HK-2 (cell line): Measurements from ENCODE around the gene KCTD3.

Experiments used
- DNase-seq: peaks from one replicate; pipeline ENCODE4 v3.0.0-alpha.2; 2018; ENCODE audit not compliant: unreplicated experiment

The KCTD3 gene

DNA sequence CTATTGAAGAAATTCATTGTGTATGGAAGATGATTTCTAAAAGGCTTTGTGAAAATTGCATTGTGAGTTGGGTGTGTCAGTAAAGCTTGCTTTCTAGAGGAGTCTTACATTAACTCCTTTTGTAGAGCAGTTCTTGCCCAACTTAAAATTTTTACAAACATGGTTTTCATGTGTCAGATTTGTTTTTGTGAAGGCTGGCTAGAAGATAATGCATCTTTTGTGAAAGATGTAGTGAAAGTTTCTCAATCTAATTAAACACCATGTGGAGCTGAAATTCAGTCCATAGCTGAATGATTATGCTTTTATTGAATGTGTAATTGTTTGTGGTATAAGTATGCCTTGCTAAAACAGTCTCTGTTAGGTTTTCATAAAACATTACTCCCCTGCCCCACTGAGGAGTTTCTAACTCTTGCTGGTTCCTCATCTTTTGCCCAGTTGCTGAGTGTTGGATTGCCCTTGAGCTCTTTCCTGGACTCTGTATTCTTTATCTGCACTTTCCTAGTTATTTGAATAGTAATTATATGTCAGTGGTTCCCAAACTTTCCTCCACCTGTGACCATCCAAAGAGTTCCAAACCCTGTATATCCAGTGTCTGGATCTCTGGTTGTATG lies 38.0 kb downstream of the KCTD3 start:
- no peak for DNase-seq

DNA sequence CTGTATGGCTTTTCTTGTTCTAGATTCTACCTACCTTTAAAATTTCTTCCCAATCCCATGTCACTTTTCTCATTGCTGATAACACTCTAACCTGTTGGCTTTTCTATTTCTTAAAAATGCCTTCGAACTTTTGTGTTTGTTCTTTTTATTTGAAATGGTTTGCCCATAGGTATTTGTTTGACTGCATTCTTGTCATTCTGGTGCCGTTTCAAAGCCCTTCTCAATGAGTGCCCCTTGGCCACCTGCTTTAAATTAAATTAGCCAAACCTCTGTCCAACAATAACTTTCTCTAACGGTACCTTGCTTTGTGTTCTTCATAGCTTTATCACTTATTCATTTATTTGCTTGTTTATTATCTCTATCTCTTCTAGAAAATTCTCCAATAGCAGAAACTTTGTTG lies 38.9 kb downstream of the KCTD3 start:
- DNase-seq: no peak

DNA sequence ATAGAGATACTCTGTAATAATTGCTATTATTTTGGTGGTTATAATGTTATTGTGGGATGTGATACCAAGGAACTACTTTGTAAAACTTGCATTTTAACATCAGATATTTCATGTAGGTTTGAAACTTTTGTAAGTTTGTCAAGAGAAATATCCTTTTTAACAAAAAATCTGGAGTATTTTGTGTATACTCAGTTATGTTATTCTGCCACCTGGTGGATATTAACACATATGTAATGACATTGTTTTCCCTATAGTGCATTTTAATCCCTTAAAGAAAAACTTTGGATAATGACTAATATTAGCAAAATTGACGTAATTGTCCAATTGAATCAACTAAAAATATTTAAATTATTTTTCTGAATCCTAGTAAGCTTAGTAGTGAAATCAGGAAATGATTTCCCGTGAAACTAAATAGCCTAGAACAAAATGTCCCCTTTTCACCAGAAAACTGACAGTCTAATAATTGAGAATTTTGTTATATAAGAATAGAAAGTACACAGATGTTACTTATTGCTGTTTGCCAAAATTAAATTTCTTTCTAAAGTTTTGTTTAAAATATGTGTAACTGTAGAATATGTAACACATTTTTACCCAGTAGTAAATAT lies 39.6 kb downstream of the KCTD3 start:
- DNase-seq: no peak

DNA sequence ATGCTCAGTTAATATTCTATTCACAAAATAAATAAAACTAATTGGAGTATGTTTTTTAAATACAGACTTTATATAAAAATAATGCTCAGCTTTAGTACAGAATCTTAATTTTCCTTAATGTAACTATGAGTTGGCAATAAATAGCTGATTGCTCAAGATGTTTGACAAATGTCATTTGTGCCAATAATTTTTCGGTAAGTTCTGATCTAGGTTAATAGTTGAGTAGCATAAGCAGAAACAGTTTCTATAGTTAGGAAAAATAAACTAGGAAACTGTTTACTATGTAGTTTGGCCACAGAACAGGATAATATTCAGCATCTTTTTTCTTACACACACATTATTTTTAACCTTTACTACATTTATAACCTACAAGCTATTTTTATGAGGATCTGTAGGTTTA lies 40.3 kb downstream of the KCTD3 start:
- DNase-seq: no peak

DNA sequence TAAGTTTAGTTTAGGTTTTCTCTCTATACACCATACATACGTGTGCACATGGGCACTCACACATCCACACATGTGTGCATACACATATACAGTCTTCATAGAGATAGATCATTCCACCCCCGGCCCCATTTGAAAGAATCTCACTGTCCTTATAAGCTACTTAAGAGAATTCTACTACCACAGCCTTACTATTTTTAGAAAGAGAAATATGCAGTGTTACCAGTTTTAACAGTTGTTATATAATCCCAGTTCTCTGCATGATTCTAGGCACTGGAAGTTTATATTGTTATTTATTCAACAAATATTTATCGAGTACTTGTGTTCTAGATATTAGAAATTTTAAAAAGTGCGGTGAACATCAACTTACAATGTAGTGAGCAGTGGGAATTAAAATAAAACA lies 41.5 kb downstream of the KCTD3 start:
- DNase-seq: no peak

DNA sequence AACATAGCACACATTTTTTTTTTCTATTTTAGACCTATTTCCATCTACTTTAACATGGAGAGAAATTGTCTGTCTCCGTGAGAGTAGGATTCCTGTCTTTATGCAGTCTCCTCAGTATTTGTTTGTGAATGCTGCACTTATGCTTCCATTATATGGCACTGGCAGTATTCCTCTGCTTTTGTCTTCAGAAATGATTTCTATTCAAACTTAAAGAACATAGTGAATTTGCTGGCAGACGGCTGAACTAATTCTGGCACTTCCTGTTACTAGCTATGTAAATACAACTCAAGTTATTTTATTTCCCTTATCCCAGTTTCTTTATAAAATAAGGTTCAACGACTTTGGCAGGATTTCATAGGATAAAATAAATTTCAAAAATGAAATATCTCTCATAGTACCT lies 45.3 kb downstream of the KCTD3 start:
- no peak for DNase-seq

DNA sequence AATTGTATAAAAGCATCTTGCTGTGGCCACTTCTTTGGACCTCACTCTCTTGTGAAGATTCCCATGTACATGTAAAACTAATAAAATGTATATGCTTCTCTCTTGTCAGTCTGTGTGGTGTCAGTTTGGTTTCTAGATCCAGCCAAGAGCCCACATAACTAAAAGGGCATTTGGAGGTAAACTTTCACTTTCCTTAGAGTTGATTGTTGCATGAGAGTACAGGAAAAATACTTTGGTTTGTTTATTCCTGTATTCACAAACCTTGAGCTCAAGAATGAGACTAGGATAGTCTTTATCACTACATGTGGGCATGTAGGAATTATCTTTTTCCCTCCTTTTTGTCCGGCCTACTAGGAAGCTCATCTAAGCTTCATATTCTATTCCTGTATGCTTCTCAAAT lies 50.9 kb downstream of the KCTD3 start:
- DNase-seq: no peak

DNA sequence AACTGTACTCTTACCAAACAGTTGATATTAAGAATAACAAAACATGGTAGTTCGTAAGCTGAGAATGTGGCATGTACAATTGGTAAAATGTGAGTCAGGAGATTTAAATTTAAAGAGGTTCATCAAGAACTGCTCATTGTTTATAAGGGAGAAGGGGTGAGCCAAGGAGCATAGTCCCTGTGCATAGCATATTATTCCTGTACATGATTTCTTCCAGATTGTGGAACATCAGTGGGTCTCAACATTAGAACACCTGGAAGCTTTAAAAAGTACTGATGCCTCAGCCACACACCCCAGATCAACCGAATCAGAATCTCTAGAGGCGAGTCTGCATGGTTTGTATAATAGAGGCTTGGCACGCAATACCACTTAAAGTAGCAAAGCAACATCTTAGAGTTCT lies 56.1 kb downstream of the KCTD3 start:
- DNase-seq: no peak

DNA sequence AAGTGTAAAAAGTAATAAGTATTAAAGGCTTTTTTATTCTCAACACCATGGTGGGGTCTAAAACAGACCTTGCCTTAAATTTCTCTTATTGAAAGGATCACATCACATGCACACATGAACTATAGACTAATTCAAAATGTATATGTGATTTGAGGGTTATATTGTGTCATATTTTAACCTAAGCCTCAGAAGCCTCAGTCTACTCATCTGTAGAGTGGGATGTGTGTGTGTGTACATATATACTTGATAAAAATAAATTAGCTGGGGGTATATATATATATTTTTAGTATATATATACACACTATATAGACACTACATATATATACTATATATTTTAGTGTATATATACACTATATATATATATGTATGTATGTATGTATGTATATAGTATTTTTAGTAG lies 58.8 kb downstream of the KCTD3 start:
- DNase-seq: no peak

DNA sequence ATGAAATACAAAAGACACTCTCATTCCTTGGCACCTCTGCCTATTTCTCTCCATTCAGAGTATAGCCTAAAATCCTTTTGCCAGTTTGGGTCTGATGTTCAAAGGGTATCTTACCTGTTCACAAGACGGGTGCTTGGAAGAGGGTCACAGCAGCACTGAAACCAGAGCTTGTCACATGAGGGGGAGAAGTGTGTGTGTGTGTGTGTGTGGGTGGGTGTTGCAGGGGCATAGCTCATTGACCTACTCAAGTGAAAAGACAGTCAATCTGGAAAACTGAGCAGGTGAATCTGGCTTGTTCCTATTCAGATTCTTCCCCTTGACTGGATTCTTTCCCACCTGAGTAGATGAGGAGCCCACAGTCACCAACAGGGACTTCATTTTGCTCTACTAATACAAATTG lies 63.9 kb downstream of the KCTD3 start:
- DNase-seq: no peak

DNA sequence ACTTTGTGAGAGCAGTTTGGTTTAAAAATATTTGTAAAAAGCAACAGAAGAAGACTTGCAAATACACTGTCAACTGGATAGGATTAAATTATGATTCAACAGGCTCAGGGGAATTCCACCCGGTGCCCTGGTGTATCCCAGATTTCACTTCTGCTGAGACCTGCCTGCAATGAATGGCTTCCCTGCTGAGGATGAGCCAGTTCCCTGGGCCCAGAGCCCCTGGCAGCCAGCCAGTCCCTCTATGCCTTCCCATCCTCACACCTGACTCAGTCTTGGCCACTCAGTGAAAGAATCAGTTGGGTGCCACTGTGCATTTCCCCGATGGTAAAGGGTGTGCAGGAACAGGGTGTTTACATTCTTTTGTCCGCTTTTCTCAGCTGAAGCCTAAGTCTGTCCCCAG lies 64.4 kb downstream of the KCTD3 start:
- DNase-seq: peak; percentile 83

DNA sequence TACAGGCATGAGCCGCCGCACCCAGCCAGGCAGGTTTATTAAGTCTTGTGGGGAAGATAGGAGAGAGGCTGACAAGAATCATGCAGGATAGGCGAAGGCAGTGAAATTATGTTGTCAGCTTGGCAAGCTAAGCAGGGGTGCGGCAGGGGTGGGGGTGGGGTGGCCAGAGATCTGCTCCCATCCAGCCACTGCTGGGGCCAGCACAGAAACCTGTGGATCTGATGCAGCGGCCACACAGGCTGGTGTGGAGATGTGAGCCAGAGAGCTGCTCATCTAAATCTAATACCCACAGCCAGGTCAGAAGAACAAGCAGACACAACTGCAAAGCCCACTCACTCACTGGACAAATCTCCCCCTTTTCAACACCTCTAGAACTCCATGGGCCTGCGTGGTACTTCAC lies 68.7 kb downstream of the KCTD3 start:
- no peak for DNase-seq

DNA sequence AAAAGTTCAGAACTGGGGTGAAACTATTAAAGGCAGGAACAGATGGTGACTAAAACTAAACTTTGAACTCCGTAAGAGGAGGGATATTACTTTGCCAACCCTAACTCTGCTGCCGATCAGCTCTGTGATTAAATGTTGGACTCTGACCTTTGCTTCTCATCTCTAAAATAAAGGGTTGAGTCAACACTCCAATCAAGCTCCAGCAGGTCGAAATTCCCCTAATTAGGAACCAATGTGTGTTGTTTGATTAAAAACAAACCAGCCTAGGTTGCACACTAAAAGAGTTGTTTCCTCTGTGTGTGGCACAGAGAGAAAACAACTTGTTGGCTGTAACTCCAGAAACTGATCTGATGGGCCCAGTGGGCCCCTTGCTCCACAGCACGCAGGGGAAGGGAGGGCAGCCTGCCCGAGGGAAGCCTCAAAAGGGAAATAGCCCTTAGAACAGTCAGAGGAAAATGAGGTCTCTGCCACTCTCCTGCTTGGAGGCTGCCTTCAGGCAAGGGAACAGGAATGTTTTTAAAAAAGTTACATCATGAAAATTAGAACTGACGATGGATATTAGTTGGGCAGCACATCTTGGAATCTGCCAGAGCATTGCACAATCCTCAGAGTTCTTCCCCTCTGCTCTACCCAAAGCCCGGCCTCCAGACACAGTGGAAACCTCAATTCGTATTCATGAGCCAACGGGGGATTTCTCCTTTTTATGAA lies 69.3 kb downstream of the KCTD3 start:
- DNase-seq: no peak

DNA sequence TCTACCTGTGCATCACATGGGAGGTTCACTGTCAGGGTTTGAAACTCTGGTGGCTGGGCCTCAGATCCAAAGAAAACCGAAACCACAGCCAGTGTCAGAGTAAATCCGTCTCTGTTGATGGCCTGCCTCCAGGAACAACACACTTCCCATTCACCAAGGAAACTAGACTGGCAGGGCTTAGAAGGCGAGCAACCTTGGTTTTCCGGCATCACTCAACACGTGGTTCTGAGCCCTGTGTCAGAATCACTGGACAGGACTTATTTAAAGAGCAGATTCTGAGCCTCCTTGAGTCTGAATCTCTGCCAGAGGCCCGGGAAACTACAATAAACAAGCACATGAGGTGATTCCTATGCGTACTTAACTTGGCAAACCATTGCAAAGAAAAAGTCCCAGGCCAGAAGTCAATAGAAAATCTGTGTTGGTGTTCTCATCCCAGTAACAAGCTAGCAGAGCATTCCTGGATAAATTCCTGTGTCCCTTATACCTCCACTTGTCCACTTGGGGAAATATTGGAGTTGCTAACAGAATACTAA lies 70.0 kb downstream of the KCTD3 start:
- DNase-seq: no peak

DNA sequence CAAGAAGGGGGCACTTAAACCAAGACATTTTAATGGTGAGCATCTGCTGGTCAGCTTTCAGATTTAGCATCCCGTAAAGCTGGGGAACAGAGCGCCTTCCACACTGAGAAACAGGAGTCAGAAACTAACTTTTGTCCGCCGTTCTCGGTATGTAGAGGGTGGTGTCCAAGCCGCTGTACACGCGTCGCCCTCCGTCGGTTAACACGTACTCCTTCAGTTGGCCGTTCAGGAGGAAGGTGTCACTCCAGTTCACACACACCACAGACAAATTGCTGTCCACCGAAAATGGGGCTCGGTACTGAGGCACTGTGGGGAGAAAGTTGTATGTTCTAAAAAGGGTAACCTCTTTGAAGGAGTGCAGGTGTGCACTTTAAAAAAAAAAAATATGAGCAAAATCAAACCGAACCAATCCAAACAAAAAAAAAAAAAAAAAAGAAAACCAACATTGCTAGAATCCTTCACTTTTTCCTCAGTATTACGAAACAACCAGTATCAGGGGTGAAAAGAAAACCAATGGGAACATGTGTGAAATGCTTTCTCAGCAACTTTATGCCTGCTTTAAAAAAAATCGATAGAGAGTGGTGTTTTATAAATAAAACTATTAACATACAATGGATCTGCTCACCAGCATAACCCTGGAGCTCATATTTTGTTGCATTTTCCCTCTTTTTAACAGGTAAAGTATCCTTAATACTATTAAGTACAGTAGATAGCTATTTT lies 73.5 kb downstream of the KCTD3 start:
- no peak for DNase-seq

DNA sequence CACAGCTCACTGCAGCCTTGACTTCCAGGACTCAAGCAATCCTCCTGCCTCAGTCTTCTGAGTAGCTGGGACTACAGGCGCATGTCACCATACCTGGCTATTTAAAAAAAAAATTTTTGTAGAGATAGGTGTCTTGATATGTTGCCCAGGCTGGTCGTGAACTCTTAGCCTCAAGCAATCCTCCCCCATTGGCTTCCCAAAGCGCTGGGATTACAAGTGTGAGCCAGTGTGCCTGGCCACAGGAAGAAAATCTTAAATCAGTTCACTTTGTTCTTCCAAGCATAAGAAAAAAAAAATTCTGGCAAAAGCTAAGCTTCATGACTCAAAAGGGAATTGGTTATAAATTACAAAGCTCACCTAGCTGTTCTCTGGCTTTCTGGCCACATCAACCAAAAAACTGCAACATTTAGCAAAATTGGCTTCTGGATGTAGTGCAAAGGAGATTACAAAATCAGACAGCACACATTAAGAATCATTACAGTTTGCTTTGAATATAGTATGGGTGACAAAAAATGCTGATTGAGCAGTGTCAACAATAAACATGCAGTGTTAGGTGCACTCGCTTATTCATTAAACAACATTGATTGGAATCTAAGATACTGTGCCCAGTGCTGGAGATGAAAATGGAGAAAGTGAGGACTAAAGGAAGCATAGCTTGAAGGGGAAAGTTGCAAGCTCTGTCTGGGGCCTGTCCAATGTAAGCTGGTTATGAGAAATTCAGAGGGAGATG lies 76.7 kb downstream of the KCTD3 start:
- no peak for DNase-seq

DNA sequence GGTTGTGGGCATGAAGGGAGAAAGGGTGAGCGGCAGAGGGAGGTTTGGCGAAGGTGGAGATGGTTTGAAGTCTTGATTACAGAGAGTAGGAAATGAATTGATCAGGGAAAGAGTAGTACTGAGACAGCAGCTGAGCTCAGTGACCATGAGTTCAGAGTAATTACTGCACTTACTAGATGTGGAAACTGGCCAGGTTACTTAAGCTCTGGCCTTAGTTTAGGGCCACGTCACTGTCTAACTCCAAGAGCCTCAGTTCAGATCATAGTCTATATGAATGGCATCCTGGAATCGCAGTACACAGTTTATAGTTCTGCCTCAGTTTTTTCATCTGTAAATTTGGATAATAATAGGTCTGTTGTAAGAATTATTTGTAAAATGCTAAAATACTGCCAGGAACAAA lies 78.1 kb downstream of the KCTD3 start:
- DNase-seq: no peak

DNA sequence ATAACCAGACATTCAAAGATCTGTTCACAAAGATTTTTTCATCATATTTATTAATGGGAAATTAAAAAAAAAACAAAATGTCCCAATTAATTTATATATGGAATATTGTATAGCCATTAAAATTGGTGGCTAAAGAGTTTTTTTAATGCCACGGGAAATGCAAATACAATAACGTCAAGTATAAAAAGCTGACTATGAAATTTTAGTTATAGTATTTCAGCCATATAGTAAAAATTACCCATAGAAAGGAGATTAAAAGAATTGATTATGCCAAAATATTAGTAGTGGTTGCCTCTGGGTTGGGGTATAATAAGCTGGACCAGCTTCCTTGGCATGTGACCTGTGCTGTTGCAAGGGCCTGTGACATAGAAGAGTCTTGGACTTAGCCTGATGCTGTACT lies 78.8 kb downstream of the KCTD3 start:
- no peak for DNase-seq

DNA sequence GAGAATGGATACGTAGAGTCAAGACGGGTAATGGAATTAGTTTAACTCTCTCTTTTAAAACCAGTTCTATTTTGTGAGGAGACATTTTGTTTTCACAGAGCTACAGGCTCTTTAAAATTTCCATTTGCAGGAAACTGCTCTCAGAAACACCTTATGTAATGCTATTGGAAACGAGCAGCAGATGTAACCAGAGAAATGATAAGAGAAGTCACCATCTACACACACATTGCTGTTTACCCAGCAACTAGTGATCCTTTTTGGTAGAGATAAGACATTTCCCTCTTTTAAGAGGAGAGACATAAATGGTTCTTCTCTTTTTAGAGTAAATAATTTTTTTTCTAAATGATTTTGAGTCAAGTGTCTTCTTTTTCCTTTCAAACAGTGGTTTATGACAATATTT lies 80.6 kb downstream of the KCTD3 start:
- no peak for DNase-seq

DNA sequence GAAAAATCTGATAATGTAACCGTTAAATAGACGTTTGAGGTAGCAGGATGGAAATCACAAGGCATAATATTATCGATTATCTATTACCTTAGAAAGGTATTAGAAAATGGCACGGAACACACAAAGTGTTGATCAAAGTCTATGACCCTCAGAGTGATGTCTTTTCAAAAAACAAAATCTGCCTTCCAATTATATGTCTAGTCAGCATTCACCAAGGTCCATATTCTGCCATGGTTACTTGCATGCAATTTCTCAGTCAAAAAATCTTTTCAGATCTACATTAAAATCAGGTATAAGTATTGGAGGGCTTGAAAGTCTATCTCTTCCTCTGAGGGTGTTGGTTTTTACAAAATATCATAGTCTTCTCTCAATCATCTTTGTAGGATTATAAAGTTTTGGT lies 81.9 kb downstream of the KCTD3 start:
- no peak for DNase-seq

DNA sequence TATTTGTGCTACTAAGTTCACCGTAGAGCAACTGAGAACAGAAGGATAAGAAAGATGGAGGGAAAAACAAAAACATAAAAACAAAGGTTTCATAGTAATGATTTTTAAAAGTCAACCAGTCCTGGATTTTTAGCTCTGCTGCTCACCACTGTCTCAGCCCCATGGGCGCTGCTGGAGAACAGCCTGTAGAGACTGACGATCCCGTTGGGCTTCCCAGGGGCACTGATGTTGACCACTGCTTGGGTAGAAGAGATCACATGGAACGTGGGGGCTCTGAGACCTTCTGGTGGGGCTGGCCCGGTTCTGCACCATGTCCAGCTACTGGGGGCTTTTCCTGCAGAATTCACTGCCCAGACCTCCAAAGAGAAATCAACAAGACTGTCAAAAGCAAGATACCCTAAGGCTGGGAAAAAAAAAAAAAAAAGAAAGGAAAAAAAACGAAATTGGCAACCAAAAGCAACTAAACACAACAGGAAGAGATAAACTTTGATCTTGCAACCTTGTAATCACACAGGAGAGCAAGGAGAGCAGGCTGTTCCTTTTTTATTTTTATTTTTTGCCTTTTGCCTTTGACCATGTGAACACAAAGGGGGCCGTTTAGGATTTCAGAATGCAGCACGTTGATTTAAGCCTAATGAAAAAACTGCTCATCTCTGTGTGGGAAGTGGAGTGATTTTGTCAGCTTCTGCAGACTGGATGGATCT lies 83.5 kb downstream of the KCTD3 start:
- DNase-seq: no peak
